ENCODE data around the gene GALNT14.

GALNT14 gene

GRCh38 chr2:31134480-31134879 is 3.8 kb downstream of the GALNT14 start:
- DNase-seq: no peak

GRCh38 chr2:31132786-31133185 is 5.5 kb downstream of the GALNT14 start:
- DNase-seq: no peak

- no peak for DNase-seq
Measured at GRCh38 chr2:31131871-31132270, 6.4 kb downstream of the GALNT14 start.

- DNase-seq: no peak
Measured at GRCh38 chr2:31129375-31130171, 8.7 kb downstream of the GALNT14 start.

- DNase-seq: no peak
Measured at GRCh38 chr2:31127931-31128330, 10.3 kb downstream of the GALNT14 start.

- no peak for DNase-seq
Measured at GRCh38 chr2:31125918-31126695, 12.1 kb downstream of the GALNT14 start.

GRCh38 chr2:31124904-31125303 is 13.3 kb downstream of the GALNT14 start:
- DNase-seq: no peak

- DNase-seq: no peak
Measured at GRCh38 chr2:31122133-31122532, 16.1 kb downstream of the GALNT14 start.

GRCh38 chr2:31113765-31114164 is 24.5 kb downstream of the GALNT14 start:
- DNase-seq: no peak

- no peak for DNase-seq
Measured at GRCh38 chr2:31112544-31112943, 25.7 kb downstream of the GALNT14 start.

GRCh38 chr2:31110998-31111397 is 27.2 kb downstream of the GALNT14 start:
- no peak for DNase-seq

- no peak for DNase-seq
Measured at GRCh38 chr2:31110431-31110830, 27.8 kb downstream of the GALNT14 start.

- DNase-seq: no peak
Measured at GRCh38 chr2:31109633-31110192, 28.5 kb downstream of the GALNT14 start.

GRCh38 chr2:31108561-31109286 is 29.5 kb downstream of the GALNT14 start:
- peak in 1 of 51 donors; percentile 1 for DNase-seq

- DNase-seq: peak in 1 of 51 donors; percentile 22
Measured at GRCh38 chr2:31107591-31108300, 30.5 kb downstream of the GALNT14 start.

- no peak for DNase-seq
Measured at GRCh38 chr2:31101701-31102100, 36.5 kb downstream of the GALNT14 start.

GRCh38 chr2:31097962-31098613 is 40.2 kb downstream of the GALNT14 start:
- DNase-seq: no peak

GRCh38 chr2:31090188-31090587 is 48.1 kb downstream of the GALNT14 start:
- DNase-seq: no peak

GRCh38 chr2:31089645-31090044 is 48.6 kb downstream of the GALNT14 start:
- DNase-seq: no peak

GRCh38 chr2:31088504-31089195 is 49.6 kb downstream of the GALNT14 start:
- no peak for DNase-seq
